Measurements from ENCODE around the gene ARPC3. TPM values are rescaled to one million over a fixed set of nuclear protein-coding genes. Genes with fewer than 3 reads are reported as not detected.
"Not testable (repeated sequence)": the region's sequence is repeated elsewhere in the genome, so short reads cannot be mapped to it uniquely, and the experiment has no call there.

ARPC3 gene
- total and polyA plus RNA-seq, 2 donors (not counting 1 experiment from before 2014, with no cell fraction given) = 87.4 to 169 TPM

GRCh38 chr12:110465024-110465423, 14.9 kb upstream of the ARPC3 start:
- peaks cover 12% of the 10 kb centered on the region for H3K79me2 ChIP-seq (ENCODE audit: control insufficient read depth, insufficient read depth, low read length)
- no peak overlapping the region for H3K4me2 ChIP-seq (ENCODE audit: extremely low read depth, insufficient read depth, low read length)
- no peaks in the 10 kb centered on the region for H3K9me3 ChIP-seq (ENCODE audit: control insufficient read depth, insufficient read depth, low read depth, low read length)
- H2AFZ ChIP-seq (ENCODE audit: low read length) = no peak overlapping the region
- TF ChIP-seq CTCF (conservative IDR thresholded peaks at IDR 0.05 in 1 of 2, IDR thresholded peaks at IDR 0.05 in 1 of 2; ENCODE audit: low read depth in 1 of 2, low read length in 2 of 2) = no peak
- no peak for TF ChIP-seq EZH2 (IDR thresholded peaks at IDR 0.05; ENCODE audit: low read length, missing control alignments)
- H3K27me3 ChIP-seq (ENCODE audit: control insufficient read depth, insufficient read depth, low read length) = no peaks in the 10 kb centered on the region
- no peaks in the 10 kb centered on the region for H4K20me1 ChIP-seq (ENCODE audit: control insufficient read depth, extremely low read depth, insufficient read depth, low read length)
- no peak overlapping the region for H3K27ac ChIP-seq (ENCODE audit: insufficient read depth, low read length)
- H3K36me3 ChIP-seq (ENCODE audit: control insufficient read depth, insufficient read depth, low read length) = no peaks in the 10 kb centered on the region
- no peak overlapping the region for H3K9ac ChIP-seq (ENCODE audit: insufficient read depth, low read length)
- H3K4me1 ChIP-seq (ENCODE audit: control insufficient read depth, extremely low read depth, insufficient read depth, low read length) = peaks cover 3% of the 10 kb centered on the region
- no peak for DNase-seq (ENCODE audit: low read depth in 2 of 2)
- no peak overlapping the region for H3K4me3 ChIP-seq (replicated peaks in 1 of 4; ENCODE audit: control extremely low read depth in 1 of 4, insufficient read depth in 1 of 4, low read depth in 3 of 4, low read length in 4 of 4)

- H3K27me3 ChIP-seq (ENCODE audit: control insufficient read depth, insufficient read depth, low read length); H3K4me1 ChIP-seq (ENCODE audit: control insufficient read depth, extremely low read depth, insufficient read depth, low read length); H3K4me2 ChIP-seq (ENCODE audit: extremely low read depth, insufficient read depth, low read length); H3K79me2 ChIP-seq (ENCODE audit: control insufficient read depth, insufficient read depth, low read length); H3K36me3 ChIP-seq (ENCODE audit: control insufficient read depth, insufficient read depth, low read length); H3K27ac ChIP-seq (ENCODE audit: insufficient read depth, low read length); DNase-seq (ENCODE audit: low read depth in 2 of 2); H4K20me1 ChIP-seq (ENCODE audit: control insufficient read depth, extremely low read depth, insufficient read depth, low read length); H3K9me3 ChIP-seq (ENCODE audit: control insufficient read depth, insufficient read depth, low read depth, low read length); H2AFZ ChIP-seq (ENCODE audit: low read length); H3K4me3 ChIP-seq (replicated peaks in 1 of 4; ENCODE audit: control extremely low read depth in 1 of 4, insufficient read depth in 1 of 4, low read depth in 3 of 4, low read length in 4 of 4); H3K9ac ChIP-seq (ENCODE audit: insufficient read depth, low read length): not testable (repeated sequence)
Measured at GRCh38 chr12:110461189-110461588, 11.1 kb upstream of the ARPC3 start.

- Histone ChIP-seq H3K36me3 (ENCODE audit: control insufficient read depth, insufficient read depth, low read length) (no peaks in the 10 kb centered on the region), H3K9me3 (ENCODE audit: control insufficient read depth, insufficient read depth, low read depth, low read length) (no peaks in the 10 kb centered on the region), H3K4me2 (ENCODE audit: extremely low read depth, insufficient read depth, low read length) (no peak overlapping the region), H4K20me1 (ENCODE audit: control insufficient read depth, extremely low read depth, insufficient read depth, low read length) (no peaks in the 10 kb centered on the region), H3K79me2 (ENCODE audit: control insufficient read depth, insufficient read depth, low read length) (no peaks in the 10 kb centered on the region), H3K27me3 (ENCODE audit: control insufficient read depth, insufficient read depth, low read length) (no peaks in the 10 kb centered on the region), H3K4me3 (replicated peaks in 1 of 4; ENCODE audit: control extremely low read depth in 1 of 4, insufficient read depth in 1 of 4, low read depth in 3 of 4, low read length in 4 of 4) (no peak overlapping the region), H2AFZ (ENCODE audit: low read length) (no peak overlapping the region), H3K9ac (ENCODE audit: insufficient read depth, low read length) (no peak overlapping the region), H3K27ac (ENCODE audit: insufficient read depth, low read length) (no peak overlapping the region), H3K4me1 (ENCODE audit: control insufficient read depth, extremely low read depth, insufficient read depth, low read length) (no peaks in the 10 kb centered on the region)
- no peak for DNase-seq (ENCODE audit: low read depth in 2 of 2)
- TF ChIP-seq CTCF (conservative IDR thresholded peaks at IDR 0.05 in 1 of 2, IDR thresholded peaks at IDR 0.05 in 1 of 2; ENCODE audit: low read depth in 1 of 2, low read length in 2 of 2) = no peak
- no peak for TF ChIP-seq EZH2 (IDR thresholded peaks at IDR 0.05; ENCODE audit: low read length, missing control alignments)
Measured at GRCh38 chr12:110458756-110459155, 8.6 kb upstream of the ARPC3 start.
